ENCODE measurements around the gene P2RX3.

DNA sequence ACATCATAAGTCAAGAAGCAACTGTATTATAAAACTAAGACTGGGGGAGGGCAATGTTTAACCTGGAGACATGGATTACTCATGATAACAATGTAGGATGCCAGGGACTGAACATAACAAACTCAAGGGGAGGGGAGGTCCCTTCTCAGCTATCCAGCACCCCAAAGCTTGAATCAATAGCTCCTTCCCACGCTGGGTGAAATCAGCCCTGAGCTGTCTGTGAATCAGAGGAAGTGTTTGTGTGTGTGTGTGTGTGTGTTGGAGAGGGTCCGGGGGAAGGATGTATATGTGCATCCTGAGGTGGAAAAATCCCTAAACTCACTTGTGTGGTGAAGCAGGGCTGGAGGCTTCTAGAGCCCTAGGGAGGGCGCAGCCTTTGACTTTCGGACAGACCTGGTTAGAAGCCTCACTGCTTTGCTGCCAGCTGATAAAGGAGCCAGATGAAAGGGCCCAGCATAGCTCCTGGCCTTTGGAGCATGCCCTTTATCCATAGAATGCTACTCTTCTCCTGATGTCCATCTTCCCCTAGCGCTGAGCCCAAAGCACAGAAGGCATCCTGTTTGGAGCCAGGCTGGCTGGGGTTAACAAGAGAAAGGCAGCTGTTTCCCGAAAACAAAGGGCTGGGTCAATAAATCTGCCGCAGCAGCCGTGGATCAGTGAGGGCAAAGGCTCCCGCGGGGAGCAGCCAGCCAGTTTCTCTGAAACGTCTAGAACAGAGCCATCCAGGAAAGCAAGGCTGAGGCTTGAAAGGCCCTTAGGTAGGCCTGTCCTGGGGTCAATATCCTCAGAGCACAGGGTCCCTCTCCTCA lies 49.2 kb upstream of the P2RX3 start:
- TF ChIP-seq GATA3 (IDR thresholded peaks at IDR 0.05; ENCODE audit: low read depth, low read length) (no peak), GATA2 (IDR thresholded peaks at IDR 0.05; ENCODE audit: low read depth, low read length) (no peak)
